GM12878 (cell line): ENCODE data around the gene NDUFA12. TPM values are rescaled to one million over a fixed set of nuclear protein-coding genes. Genes with fewer than 3 reads are reported as not detected.

Experiments used
- ATAC-seq: fragments of 200-7000 bp; cut with Tn5 transposase; 3 replicates; pipeline ENCODE4 v1.9.1; 2020; ENCODE audit warnings: mild to moderate bottlenecking, moderate library complexity
- BruUV-seq: library from RNA; stranded (reverse); fragments of 400-500 nt; replicated peaks from 2 replicates; lab custom pipeline; 2021; lab: Mats Ljungman, UMichigan
- CTCF ChIA-PET: fragments of 300-600 bp; sonication (Branson Sonifier 250); formaldehyde crosslinking; extraction: SDS; loops from one replicate; lab custom pipeline; 2021; ENCODE audit warnings: inconsistent platforms; lab: Yijun Ruan, JAX
- POLR2A ChIA-PET: fragments of 350-600 bp; formaldehyde crosslinking; extraction: SDS; loops from one replicate; lab custom pipeline; 2021; ENCODE audit warnings: inconsistent platforms; lab: Charles Lee
- RAD21 ChIA-PET: fragments of 300-600 bp; sonication (Branson Sonifier 250); formaldehyde crosslinking; loops from one replicate; lab custom pipeline; 2023; ENCODE audit warnings: antibody characterized with exemption; ENCODE audit not compliant: unreplicated experiment; lab: Charles Lee
- SMC1A ChIA-PET: fragments of 300-600 bp; sonication (Branson Sonifier 250); formaldehyde crosslinking; loops from one replicate; lab custom pipeline; 2023; ENCODE audit not compliant: unreplicated experiment, uncharacterized antibody; lab: Charles Lee
- DNase-seq: peaks from one replicate; pipeline ENCODE4 v3.0.0-alpha.2; 2011; ENCODE audit warnings: low read depth, low spot score
- FAIRE-seq: peaks from 3 replicates; lab custom pipeline; 2011; peaks lifted over from hg19 to GRCh38; lab: Jason Lieb, UNC
- H2AFZ ChIP-seq: 2 replicates; pipeline ENCODE4 v1.6.0; 2011; ENCODE audit warnings: low read depth, low read length, control low read depth; ENCODE audit not compliant: control insufficient read depth
- H3K27ac ChIP-seq: 2 replicates; pipeline ENCODE4 v1.5.1; 2011; ENCODE audit warnings: control low read depth; ENCODE audit not compliant: control insufficient read depth, insufficient read depth
- H3K27me3 ChIP-seq, 2 experiments: replicated peaks in 1 of 2; 2 replicates each; pipeline versions ENCODE4 v1.6.0 to v1.6.1; 2011; ENCODE audit warnings: low read length in 1 of 2; ENCODE audit not compliant: control insufficient read depth in 2 of 2, insufficient read depth in 2 of 2
- H3K36me3 ChIP-seq, 2 experiments: 2 replicates each; pipeline ENCODE4 v1.5.1; 2011; ENCODE audit warnings: low read length in 1 of 2; ENCODE audit not compliant: control insufficient read depth in 2 of 2, insufficient read depth in 2 of 2
- H3K4me1 ChIP-seq: 2 replicates; pipeline ENCODE4 v1.6.1; 2011; ENCODE audit warnings: mild to moderate bottlenecking, low read length, moderate library complexity, mixed read lengths; ENCODE audit not compliant: control insufficient read depth, insufficient read depth
- H3K4me2 ChIP-seq: 2 replicates; pipeline ENCODE4 v1.6.0; 2011; ENCODE audit warnings: control low read depth; ENCODE audit not compliant: control insufficient read depth, insufficient read depth
- H3K4me3 ChIP-seq: fragments of 200-600 bp; sonication (generic); 2 replicates; pipeline ENCODE4 v1.5.1; 2016
- H3K79me2 ChIP-seq: 2 replicates; pipeline ENCODE4 v1.6.0; 2011; ENCODE audit warnings: low read length; ENCODE audit not compliant: control insufficient read depth, insufficient read depth
- H3K9ac ChIP-seq: 2 replicates; pipeline ENCODE4 v1.8.0; 2011; ENCODE audit warnings: low read length, control low read depth, mixed read lengths; ENCODE audit not compliant: control insufficient read depth, insufficient read depth
- H3K9me3 ChIP-seq: replicated peaks from 3 replicates; pipeline ENCODE4 v1.5.1; 2011; ENCODE audit warnings: mild to moderate bottlenecking, low read length; ENCODE audit not compliant: control insufficient read depth, insufficient read depth
- H4K20me1 ChIP-seq: 2 replicates; pipeline ENCODE4 v1.6.0; 2011; ENCODE audit not compliant: control insufficient read depth, insufficient read depth
- EED ChIP-seq: sonication (generic); IDR thresholded peaks from 2 replicates; pipeline ENCODE4 v1.6.1; 2016; ENCODE audit warnings: antibody characterized with exemption, low read depth
- FOXK2 ChIP-seq: fragments of 450-650 bp; IDR thresholded peaks from 2 replicates; pipeline ENCODE4 v1.6.1; 2017; ENCODE audit warnings: mild to moderate bottlenecking, moderate library complexity
- KAT2A ChIP-seq: conservative IDR thresholded peaks from 2 replicates; pipeline ENCODE4 v1.6.1; 2011; ENCODE audit warnings: low read depth, low read length; ENCODE audit not compliant: control insufficient read depth
- MEF2B ChIP-seq: fragments of 450-650 bp; IDR thresholded peaks from 2 replicates; pipeline ENCODE4 v1.6.1; 2018; ENCODE audit warnings: mild to moderate bottlenecking, moderate library complexity; ENCODE audit not compliant: partially characterized antibody, poor library complexity, severe bottlenecking
- NRF1 ChIP-seq: conservative IDR thresholded peaks from 2 replicates; pipeline ENCODE4 v1.6.1; 2011; ENCODE audit warnings: mild to moderate bottlenecking, low read depth, low read length, improper control_type of control experiment
- PAX8 ChIP-seq: fragments of 450-650 bp; IDR thresholded peaks from 2 replicates; pipeline ENCODE4 v1.6.1; 2017; ENCODE audit warnings: mild to moderate bottlenecking, moderate library complexity
- RUNX3 ChIP-seq: IDR thresholded peaks from 2 replicates; pipeline ENCODE4 v1.6.1; 2012; ENCODE audit warnings: low read length, inconsistent platforms
- SMARCA5 ChIP-seq: fragments of 450-650 bp; IDR thresholded peaks from 2 replicates; pipeline ENCODE4 v1.6.1; 2017; ENCODE audit warnings: mild to moderate bottlenecking
- TCF3 ChIP-seq: IDR thresholded peaks from 2 replicates; pipeline ENCODE4 v1.6.1; 2012; ENCODE audit warnings: low read depth, mild to moderate bottlenecking, low read length, borderline replicate concordance; ENCODE audit not compliant: insufficient read depth
- ZBED1 ChIP-seq: IDR thresholded peaks from 2 replicates; pipeline ENCODE4 v1.6.1; 2016; ENCODE audit warnings: borderline replicate concordance
- ZNF622 ChIP-seq: fragments of 450-650 bp; IDR thresholded peaks from 2 replicates; pipeline ENCODE4 v1.6.1; 2017; ENCODE audit warnings: mild to moderate bottlenecking, inconsistent platforms
- WGBS: methylation state at CpG from one replicate; pipeline ENCODE4 v1.1.6; 2016; ENCODE audit warnings: low lambda C conversion rate; ENCODE audit not compliant: insufficient replicate concordance, insufficient coverage; ENCODE audit errors: missing lambda C conversion rate; 5-methylcytosine and 5-hydroxymethylcytosine counted together
- in situ Hi-C: fragments of 300-500 bp; cut with MboI; formaldehyde crosslinking; loops from 9 replicates; pipeline ENCODE4 v1.14.3; 2018; ENCODE audit warnings: mixed read lengths
- intact Hi-C: fragments of 100-400 bp; cut with micrococcal nuclease; formaldehyde crosslinking; loops from one replicate; pipeline ENCODE4 v1.14.2; 2022; ENCODE audit not compliant: unreplicated experiment
- polyA plus RNA-seq, 11 experiments: library from polyadenylated mRNA; depleted of rRNA in 4 of 11; unstranded in 6 of 11; stranded (reverse) in 5 of 11; fragments of >200 nt; fragmentation: Nextera tagmentation in 4 of 11; fragmentation: Illumina TruSeq in 1 of 11; extraction: Ambion mirVana in 4 of 11; extraction: Trizol in 1 of 11; gene quantifications; 1 replicate in 1 of 11; 2 replicates in 10 of 11; pipeline versions ENCODE4 v1.2.1 to v1.2.3, GENCODE V29; 2011 to 2016; ENCODE audit warnings: inconsistent platforms in 2 of 11, missing spikeins in 2 of 11, low read depth in 1 of 11
- total RNA-seq, 4 experiments: library from RNA; depleted of rRNA in 3 of 4; stranded (reverse); fragments of >200 nt in 3 of 4; fragmentation: Illumina TruSeq in 1 of 4; extraction: Trizol in 1 of 4; gene quantifications; 2 replicates each; pipeline versions ENCODE4 v1.2.1 to v1.2.3, GENCODE V29; 2013 to 2021
- TF ChIP-seq, protein P1 (sequence below): IDR thresholded peaks from 2 replicates; pipeline ENCODE4 v1.6.1; 2011; ENCODE audit warnings: borderline replicate concordance, low read depth, mild to moderate bottlenecking, moderate library complexity, mixed read lengths, low read length; ENCODE audit not compliant: insufficient read depth; ENCODE audit errors: extremely low read length
- TF ChIP-seq, protein P2 (sequence below): fragments of 450-650 bp; IDR thresholded peaks from 2 replicates; pipeline ENCODE4 v1.6.1; 2017; ENCODE audit warnings: antibody characterized with exemption, mild to moderate bottlenecking, moderate library complexity
- TF ChIP-seq, protein P3 (sequence below): IDR thresholded peaks from 2 replicates; pipeline ENCODE4 v1.6.1; 2011; ENCODE audit warnings: low read depth, mild to moderate bottlenecking, low read length, moderate library complexity, borderline replicate concordance; ENCODE audit errors: extremely low read depth

Gene NDUFA12
- total and polyA plus RNA-seq, 10 of the 15 experiments (the other 5 are each of a cell fraction or from before 2014, with no cell fraction given), result 141 to 1,021 (median 295) TPM

DNA sequence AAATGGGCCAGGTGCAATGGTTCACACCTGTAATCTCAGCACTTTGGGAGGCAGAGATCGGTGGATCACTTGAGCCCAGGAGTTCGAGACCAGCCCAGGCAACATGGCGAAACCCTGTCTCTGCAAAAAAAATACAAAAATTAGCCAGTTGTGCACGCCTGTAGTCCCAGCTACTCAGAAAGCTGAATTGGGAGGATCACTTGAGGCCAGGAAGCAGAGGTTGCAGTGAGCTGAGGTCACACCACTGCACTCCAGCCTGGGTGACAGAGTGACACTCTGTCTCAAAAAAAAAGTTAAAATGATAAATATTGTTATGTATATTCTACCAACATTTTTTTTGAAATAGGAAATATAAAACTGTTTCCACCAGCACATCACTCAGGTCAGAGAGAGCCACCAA, 64.9 kb downstream of the NDUFA12 start (continued):
- TF ChIP-seq, protein P1, sequence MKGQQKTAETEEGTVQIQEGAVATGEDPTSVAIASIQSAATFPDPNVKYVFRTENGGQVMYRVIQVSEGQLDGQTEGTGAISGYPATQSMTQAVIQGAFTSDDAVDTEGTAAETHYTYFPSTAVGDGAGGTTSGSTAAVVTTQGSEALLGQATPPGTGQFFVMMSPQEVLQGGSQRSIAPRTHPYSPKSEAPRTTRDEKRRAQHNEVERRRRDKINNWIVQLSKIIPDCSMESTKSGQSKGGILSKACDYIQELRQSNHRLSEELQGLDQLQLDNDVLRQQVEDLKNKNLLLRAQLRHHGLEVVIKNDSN, result no peak
- TF ChIP-seq FOXK2, result no peak
- TF ChIP-seq ZNF622, result no peak

DNA sequence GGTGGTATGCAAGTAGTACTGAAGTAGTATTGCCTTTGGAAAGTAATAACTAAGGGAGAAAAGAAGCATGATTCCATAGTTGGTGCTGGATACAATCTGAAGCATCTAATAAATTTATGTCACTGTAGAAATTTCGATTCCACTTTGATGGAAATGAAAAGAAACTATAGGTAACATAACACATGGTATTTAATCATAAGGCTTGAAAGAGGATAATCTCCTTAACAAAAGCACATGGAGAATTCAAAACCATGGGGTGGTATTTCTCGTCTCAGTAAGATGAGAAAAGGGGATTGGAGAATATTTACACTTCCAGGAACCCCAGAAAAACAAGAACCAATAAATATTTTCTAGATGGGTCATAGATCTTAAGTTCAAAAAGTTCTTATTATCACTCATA, 72.7 kb downstream of the NDUFA12 start:
- no peaks in the 10 kb centered on the region; a peak in 1 of 4 replicates for H3K27me3 ChIP-seq
- no peak overlapping the region for H3K9ac ChIP-seq
- H3K36me3 ChIP-seq, result no peaks in the 10 kb centered on the region
- in situ Hi-C loops (no loop called here), intact Hi-C loops (no loop called here)
- H3K79me2 ChIP-seq, result no peaks in the 10 kb centered on the region
- ATAC-seq (no peak), FAIRE-seq (no peak), DNase-seq (no peak)
- ChIA-PET RAD21 (no interaction called here), POLR2A (no interaction called here), SMC1A (no interaction called here), CTCF (no interaction called here)
- no peak overlapping the region for H3K4me2 ChIP-seq
- H3K9me3 ChIP-seq, result no peaks in the 10 kb centered on the region
- no peak overlapping the region for H3K4me3 ChIP-seq
- H3K4me1 ChIP-seq, result no peaks in the 10 kb centered on the region
- WGBS, result 0% methylated on average over 2 of the region's 2 CpGs
- H4K20me1 ChIP-seq, result no peaks in the 10 kb centered on the region
- H3K27ac ChIP-seq, result no peak overlapping the region
- no peak for TF ChIP-seq SMARCA5
- TF ChIP-seq PAX8, result no peak
- no peak for TF ChIP-seq RUNX3
- TF ChIP-seq, protein P1, result no peak
- no peak for TF ChIP-seq MEF2B
- TF ChIP-seq, protein P2, sequence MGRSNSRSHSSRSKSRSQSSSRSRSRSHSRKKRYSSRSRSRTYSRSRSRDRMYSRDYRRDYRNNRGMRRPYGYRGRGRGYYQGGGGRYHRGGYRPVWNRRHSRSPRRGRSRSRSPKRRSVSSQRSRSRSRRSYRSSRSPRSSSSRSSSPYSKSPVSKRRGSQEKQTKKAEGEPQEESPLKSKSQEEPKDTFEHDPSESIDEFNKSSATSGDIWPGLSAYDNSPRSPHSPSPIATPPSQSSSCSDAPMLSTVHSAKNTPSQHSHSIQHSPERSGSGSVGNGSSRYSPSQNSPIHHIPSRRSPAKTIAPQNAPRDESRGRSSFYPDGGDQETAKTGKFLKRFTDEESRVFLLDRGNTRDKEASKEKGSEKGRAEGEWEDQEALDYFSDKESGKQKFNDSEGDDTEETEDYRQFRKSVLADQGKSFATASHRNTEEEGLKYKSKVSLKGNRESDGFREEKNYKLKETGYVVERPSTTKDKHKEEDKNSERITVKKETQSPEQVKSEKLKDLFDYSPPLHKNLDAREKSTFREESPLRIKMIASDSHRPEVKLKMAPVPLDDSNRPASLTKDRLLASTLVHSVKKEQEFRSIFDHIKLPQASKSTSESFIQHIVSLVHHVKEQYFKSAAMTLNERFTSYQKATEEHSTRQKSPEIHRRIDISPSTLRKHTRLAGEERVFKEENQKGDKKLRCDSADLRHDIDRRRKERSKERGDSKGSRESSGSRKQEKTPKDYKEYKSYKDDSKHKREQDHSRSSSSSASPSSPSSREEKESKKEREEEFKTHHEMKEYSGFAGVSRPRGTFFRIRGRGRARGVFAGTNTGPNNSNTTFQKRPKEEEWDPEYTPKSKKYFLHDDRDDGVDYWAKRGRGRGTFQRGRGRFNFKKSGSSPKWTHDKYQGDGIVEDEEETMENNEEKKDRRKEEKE, result no peak
- no peak for TF ChIP-seq ZBED1
- TF ChIP-seq NRF1, result no peak
- no peak for TF ChIP-seq KAT2A
- TF ChIP-seq, protein P3, sequence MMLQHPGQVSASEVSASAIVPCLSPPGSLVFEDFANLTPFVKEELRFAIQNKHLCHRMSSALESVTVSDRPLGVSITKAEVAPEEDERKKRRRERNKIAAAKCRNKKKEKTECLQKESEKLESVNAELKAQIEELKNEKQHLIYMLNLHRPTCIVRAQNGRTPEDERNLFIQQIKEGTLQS, result no peak
- no peak for TF ChIP-seq EED
- no peak for TF ChIP-seq TCF3
- H2AFZ ChIP-seq, result no peak overlapping the region
- no TSS peak for BruUV-seq
